NB4 (cell line): ENCODE results near the gene TXNRD3.

Source experiments
- MYC ChIP-seq: IDR thresholded peaks from 2 replicates; pipeline ENCODE4 v1.6.1; 2011; ENCODE audit warnings: low read depth, low read length
- POLR2A ChIP-seq: IDR thresholded peaks from 2 replicates; pipeline ENCODE4 v1.6.1; 2011; ENCODE audit warnings: mild to moderate bottlenecking; ENCODE audit not compliant: insufficient read length; ENCODE audit errors: extremely low read depth
- TF ChIP-seq, protein P1 (sequence below): IDR thresholded peaks from one replicate; pipeline ENCODE4 v1.5.1; 2012; ENCODE audit warnings: low read depth, low read length

DNA sequence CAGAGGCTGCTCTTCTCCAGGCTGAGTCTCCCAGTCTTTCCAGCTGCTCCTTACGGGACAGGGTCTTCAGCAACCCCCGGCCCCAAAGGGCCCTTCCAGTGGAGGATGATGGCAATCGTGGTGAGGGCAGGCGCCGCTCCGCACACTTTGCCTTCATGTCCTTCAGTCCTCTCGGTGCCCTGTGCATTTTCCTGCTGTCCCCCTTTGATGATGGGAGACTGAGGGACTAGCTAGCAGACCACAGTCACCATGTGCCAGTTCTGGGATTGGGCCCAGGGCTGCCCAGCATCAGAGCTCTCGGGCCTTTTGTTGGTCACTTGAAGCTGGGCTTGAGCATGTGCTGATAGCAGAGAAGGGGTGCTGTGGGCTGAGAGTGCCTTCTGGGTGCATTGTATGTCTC, 8.8 kb upstream of the TXNRD3 start:
- TF ChIP-seq, protein P1, sequence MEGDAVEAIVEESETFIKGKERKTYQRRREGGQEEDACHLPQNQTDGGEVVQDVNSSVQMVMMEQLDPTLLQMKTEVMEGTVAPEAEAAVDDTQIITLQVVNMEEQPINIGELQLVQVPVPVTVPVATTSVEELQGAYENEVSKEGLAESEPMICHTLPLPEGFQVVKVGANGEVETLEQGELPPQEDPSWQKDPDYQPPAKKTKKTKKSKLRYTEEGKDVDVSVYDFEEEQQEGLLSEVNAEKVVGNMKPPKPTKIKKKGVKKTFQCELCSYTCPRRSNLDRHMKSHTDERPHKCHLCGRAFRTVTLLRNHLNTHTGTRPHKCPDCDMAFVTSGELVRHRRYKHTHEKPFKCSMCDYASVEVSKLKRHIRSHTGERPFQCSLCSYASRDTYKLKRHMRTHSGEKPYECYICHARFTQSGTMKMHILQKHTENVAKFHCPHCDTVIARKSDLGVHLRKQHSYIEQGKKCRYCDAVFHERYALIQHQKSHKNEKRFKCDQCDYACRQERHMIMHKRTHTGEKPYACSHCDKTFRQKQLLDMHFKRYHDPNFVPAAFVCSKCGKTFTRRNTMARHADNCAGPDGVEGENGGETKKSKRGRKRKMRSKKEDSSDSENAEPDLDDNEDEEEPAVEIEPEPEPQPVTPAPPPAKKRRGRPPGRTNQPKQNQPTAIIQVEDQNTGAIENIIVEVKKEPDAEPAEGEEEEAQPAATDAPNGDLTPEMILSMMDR = no peak
- TF ChIP-seq MYC (no peak), POLR2A (no peak)
